ENCODE measurements around the gene CREB3. TPM values are rescaled to one million over a fixed set of nuclear protein-coding genes. Genes with fewer than 3 reads are reported as not detected.

CREB3 gene
- total and polyA plus RNA-seq, 9 of the 15 experiments (the other 6 are each of a cell fraction or from before 2014, with no cell fraction given) = 5.7 to 18.3 (median 14.9) TPM

DNA sequence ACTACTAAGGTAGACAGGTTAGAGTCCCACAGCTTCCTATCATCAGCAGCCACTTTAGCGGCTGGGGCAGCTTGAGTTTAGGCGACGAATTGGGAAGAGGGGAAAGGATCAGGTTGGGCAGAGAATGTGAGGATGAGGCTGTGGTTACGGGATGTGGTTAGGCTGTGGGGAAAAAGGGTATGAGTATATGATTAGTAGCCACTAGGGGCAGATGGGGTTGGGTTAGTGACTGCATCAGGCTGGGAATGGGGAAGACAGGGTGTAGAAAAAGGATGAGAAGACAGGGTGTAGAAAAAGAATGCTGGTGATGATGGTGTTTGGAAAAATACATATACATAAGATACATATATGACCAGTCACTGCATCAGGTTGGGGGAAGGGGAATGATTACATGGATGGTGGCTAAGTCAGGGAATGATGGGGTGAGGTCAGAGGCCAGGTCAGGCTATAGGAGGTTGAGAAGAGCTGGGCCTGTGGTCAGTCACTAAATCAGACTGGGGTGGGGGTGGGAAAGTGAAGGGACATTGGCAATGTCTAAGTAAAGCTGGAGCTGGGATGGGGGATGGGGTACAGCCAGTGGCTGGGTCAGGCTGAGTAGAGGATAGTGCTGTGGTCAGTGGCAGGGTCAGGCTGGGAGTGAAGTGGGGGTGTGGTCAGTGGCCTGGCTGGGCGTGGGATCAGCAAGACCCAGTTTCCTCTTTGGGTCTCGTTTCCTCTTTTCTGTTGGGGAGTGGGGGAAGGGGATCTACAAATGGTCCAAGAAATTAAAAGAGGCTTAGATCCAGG, 2.6 kb upstream of the CREB3 start:
- intact Hi-C loops (cut with micrococcal nuclease) (loop anchor here (2.0 to 10.0 kb wide), 2 partner anchors 33 to 85 kb away; partner anchors contain the start of genes HINT2 and SPAG8), in situ Hi-C loops (cut with MboI) (no loop called here)
- Histone ChIP-seq H2AFZ (ENCODE audit: low read depth, low read length) (no peak overlapping the region), H3K79me2 (ENCODE audit: control insufficient read depth, insufficient read depth, low read length) (peaks cover 88% of the 10 kb centered on the region), H3K4me2 (ENCODE audit: insufficient read depth, low read length) (peak overlapping the region; percentile 94), H3K27ac (ENCODE audit: extremely low read depth, low read depth, low read length) (peak overlapping the region; percentile 97), H3K9ac (ENCODE audit: insufficient read depth in 1 of 2, low read depth in 2 of 2, low read length in 2 of 2) (peak overlapping the region; percentile 76 to 85; a peak in 3 of 4 replicates), H4K20me1 (replicated peaks; ENCODE audit: control insufficient read depth, insufficient read depth, low read length) (peaks cover 11% of the 10 kb centered on the region; the same call in 1 of the 2 replicates), H3K4me1 (replicated peaks in 1 of 2; ENCODE audit: control insufficient read depth in 2 of 2, insufficient read depth in 2 of 2, low read length in 2 of 2) (peaks cover 40 to 43% of the 10 kb centered on the region in 2 experiments), H3K36me3 (ENCODE audit: control insufficient read depth, insufficient read depth, low read length) (peaks cover 47% of the 10 kb centered on the region), H3K27me3 (ENCODE audit: control insufficient read depth in 2 of 2, insufficient read depth in 2 of 2, low read length in 2 of 2) (no peaks in the 10 kb centered on the region), H3K9me3 (replicated peaks; ENCODE audit: control insufficient read depth, insufficient read depth, low read depth, low read length) (no peaks in the 10 kb centered on the region), H3K9me1 (ENCODE audit: control insufficient read depth, insufficient read depth, low read length) (peaks cover 5% of the 10 kb centered on the region), H3K4me3 (peak overlapping the region; percentile 85)
- ATAC-seq (peak; percentile 43), FAIRE-seq (peak; percentile 79), DNase-seq (ENCODE audit: extremely low read depth in 1 of 4, low spot score in 3 of 4) (peak; percentile 50 to 85 (median 64))
- ChIA-PET CTCF (ENCODE audit: low intra/inter-chr PET ratio) (no interaction called here), POLR2A (interaction anchor here (1.0 to 2.8 kb wide), 4 partner anchors 10 to 72 kb away, joined by 6 to 21 read pairs (median 10); partner anchors contain the start of genes CCDC107 and RMRP)
- 0% methylated on average over 6 of the region's 6 CpGs for WGBS (ENCODE audit: insufficient coverage, low coverage, missing lambda C conversion rate)
- no TSS peak for BruUV-seq (replicated peaks)
- TF ChIP-seq KDM5B (IDR thresholded peaks at IDR 0.05; ENCODE audit: insufficient replicate concordance, low read depth, low read length) (peak; percentile 60), TRIM24 (IDR thresholded peaks at IDR 0.05) (0 out of 4 replicates have a peak, but pooled peaks have one; percentile 11 to 20), ARNT (IDR thresholded peaks at IDR 0.05) (no peak; a peak in 1 of 4 replicates), TEAD2 (tag; IDR thresholded peaks at IDR 0.05) (no peak), TAF1 (IDR thresholded peaks at IDR 0.05; ENCODE audit: control insufficient read depth, extremely low read depth, insufficient read depth, low read length, severe bottlenecking) (peak; percentile 5), KDM1A (IDR thresholded peaks at IDR 0.05) (peak; percentile 56 to 60; a peak in 3 of 4 replicates), ARID1B (IDR thresholded peaks at IDR 0.05) (0 out of 2 replicates have a peak, but pooled peaks have one; percentile 58), HLTF (IDR thresholded peaks at IDR 0.05) (peak; percentile 83; the same call in 1 of the 2 replicates), OTX1 (CRISPR knock-in tag; IDR thresholded peaks at IDR 0.05) (0 out of 2 replicates have a peak, but pooled peaks have one; percentile 3)
- TF ChIP-seq, protein P1, sequence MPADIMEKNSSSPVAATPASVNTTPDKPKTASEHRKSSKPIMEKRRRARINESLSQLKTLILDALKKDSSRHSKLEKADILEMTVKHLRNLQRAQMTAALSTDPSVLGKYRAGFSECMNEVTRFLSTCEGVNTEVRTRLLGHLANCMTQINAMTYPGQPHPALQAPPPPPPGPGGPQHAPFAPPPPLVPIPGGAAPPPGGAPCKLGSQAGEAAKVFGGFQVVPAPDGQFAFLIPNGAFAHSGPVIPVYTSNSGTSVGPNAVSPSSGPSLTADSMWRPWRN (IDR thresholded peaks at IDR 0.05; ENCODE audit: low read depth) = no peak
- TF ChIP-seq, protein P2, sequence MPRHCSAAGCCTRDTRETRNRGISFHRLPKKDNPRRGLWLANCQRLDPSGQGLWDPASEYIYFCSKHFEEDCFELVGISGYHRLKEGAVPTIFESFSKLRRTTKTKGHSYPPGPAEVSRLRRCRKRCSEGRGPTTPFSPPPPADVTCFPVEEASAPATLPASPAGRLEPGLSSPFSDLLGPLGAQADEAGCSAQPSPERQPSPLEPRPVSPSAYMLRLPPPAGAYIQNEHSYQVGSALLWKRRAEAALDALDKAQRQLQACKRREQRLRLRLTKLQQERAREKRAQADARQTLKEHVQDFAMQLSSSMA (CRISPR knock-in tag; IDR thresholded peaks at IDR 0.05) = no peak
- TF ChIP-seq, protein P3, sequence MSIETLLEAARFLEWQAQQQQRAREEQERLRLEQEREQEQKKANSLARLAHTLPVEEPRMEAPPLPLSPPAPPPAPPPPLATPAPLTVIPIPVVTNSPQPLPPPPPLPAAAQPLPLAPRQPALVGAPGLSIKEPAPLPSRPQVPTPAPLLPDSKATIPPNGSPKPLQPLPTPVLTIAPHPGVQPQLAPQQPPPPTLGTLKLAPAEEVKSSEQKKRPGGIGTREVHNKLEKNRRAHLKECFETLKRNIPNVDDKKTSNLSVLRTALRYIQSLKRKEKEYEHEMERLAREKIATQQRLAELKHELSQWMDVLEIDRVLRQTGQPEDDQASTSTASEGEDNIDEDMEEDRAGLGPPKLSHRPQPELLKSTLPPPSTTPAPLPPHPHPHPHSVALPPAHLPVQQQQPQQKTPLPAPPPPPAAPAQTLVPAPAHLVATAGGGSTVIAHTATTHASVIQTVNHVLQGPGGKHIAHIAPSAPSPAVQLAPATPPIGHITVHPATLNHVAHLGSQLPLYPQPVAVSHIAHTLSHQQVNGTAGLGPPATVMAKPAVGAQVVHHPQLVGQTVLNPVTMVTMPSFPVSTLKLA (conservative IDR thresholded peaks at IDR 0.05) = peak in 1 of 2 experiments; percentile 32; a peak in 2 of 4 replicates
- TF ChIP-seq, protein P4, sequence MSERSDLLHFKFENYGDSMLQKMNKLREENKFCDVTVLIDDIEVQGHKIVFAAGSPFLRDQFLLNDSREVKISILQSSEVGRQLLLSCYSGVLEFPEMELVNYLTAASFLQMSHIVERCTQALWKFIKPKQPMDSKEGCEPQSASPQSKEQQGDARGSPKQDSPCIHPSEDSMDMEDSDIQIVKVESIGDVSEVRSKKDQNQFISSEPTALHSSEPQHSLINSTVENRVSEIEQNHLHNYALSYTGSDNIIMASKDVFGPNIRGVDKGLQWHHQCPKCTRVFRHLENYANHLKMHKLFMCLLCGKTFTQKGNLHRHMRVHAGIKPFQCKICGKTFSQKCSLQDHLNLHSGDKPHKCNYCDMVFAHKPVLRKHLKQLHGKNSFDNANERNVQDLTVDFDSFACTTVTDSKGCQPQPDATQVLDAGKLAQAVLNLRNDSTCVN (CRISPR knock-in tag; IDR thresholded peaks at IDR 0.05) = no peak
- TF ChIP-seq, protein P5, sequence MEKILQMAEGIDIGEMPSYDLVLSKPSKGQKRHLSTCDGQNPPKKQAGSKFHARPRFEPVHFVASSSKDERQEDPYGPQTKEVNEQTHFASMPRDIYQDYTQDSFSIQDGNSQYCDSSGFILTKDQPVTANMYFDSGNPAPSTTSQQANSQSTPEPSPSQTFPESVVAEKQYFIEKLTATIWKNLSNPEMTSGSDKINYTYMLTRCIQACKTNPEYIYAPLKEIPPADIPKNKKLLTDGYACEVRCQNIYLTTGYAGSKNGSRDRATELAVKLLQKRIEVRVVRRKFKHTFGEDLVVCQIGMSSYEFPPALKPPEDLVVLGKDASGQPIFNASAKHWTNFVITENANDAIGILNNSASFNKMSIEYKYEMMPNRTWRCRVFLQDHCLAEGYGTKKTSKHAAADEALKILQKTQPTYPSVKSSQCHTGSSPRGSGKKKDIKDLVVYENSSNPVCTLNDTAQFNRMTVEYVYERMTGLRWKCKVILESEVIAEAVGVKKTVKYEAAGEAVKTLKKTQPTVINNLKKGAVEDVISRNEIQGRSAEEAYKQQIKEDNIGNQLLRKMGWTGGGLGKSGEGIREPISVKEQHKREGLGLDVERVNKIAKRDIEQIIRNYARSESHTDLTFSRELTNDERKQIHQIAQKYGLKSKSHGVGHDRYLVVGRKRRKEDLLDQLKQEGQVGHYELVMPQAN (IDR thresholded peaks at IDR 0.05; ENCODE audit: borderline replicate concordance) = peak; percentile 17; the same call in 1 of the 2 replicates
